Measurements from ENCODE around the gene LRRC18.

The LRRC18 gene

DNA sequence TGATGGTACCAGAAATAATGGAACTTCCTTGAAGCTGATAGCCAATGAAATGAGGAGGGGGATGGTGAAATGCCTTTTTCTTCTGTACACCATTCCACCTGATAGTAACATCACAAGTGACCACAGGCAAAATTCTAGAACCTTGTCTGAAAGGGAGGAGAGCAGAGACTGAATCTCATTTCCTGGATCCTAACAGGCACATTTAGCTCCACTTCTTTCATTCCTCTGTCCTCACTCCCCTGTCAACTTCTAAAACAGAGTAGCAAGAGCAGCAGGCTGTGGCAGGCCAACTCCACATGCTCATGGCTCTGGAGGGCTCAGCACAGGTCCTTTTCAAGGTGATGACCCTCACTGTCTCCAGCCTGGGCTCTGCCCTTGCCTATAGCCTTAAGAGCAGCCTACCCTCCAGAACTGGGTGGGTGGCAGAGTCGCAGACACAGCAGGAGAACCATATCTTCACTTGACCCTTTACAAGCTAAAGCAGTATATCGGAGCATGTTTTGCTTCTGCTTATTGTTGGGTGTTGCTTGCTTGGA, at the start of gene LRRC18:
TSS of gene LRRC18 (minus strand) at position 51 of the 536 bp plus-strand sequence. CDS start 25,685 bp downstream, outside the sequence.
- DNase-seq = no peak

DNA sequence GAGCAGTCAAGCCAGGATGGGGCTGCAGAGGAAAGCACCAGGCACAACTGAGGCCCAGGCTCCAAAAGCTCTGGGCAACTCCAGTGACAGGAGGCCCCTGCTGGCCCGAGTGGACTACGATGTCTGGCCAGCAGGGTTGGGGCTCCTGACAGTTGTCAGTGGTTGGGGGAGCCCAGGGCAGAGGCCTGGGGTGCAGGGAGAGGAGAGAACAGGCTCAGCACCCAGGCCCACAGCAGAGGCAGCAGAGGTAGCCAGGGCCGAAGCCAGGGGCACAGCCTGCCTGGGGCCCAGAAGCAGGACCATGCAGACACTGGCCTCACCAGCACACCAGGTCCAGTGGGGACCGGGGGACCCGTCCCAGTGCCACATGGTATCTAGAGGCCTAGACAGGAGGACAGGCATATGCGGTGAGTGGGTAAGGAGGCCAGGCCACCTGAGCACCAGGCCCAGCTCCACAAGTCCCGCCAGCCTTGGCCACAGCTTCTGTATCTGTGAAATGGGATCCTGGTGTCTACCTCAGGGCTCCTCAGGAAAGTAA, 46.0 kb upstream of the LRRC18 start:
- no peak for DNase-seq

DNA sequence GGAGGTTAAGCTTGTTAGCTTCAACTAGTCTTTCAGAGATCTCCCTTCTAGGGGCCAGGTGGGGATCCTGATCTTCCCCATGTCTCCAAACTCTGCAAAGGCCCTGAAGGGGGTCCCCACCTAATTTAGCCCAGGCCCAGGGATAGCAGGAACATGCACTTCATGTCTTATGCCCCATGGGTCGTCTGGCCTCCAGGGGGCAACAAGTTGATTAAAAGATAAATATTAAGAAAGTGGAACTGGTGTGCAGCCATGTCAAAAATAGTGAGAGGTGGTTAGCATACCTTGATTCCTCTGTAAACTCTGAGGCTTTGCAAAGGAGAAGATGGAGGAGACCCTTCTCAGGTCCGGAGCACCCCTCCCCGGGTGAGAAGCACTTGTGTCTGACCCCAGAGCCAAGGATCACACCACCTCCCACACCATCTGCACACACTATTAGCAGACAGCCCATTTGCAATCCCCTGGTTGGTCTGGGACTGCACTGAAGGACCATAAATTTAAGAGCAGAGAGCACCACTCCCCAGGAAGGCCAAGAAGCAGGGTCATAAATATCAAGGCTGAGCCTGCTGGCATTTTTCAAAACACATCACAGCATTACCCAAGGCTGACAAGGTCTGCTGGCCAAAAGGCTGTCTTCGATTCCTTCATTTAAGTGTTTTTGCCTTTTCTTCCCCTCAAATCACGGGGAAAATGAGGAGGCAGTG, 44.2 kb upstream of the LRRC18 start:
- no peak for DNase-seq

DNA sequence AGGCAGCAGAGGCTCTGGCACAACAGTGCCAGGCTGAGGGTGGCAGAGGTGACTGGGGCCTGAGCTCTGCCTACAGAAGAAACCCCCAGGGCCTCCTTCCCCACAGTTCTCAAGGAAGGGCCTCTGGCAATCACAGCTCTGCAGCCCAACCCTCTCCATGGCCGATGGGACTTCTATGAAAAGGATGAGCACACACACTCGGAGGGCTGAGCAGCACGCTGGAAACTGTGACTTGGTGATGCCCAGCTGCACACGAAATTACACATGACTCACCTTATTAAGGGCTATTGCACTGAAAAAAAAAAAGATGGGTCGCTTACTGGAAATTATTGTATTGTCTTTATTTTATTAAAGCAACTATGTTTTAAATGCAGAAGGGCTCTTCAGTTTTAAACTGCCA, 42.9 kb upstream of the LRRC18 start:
- DNase-seq = no peak

DNA sequence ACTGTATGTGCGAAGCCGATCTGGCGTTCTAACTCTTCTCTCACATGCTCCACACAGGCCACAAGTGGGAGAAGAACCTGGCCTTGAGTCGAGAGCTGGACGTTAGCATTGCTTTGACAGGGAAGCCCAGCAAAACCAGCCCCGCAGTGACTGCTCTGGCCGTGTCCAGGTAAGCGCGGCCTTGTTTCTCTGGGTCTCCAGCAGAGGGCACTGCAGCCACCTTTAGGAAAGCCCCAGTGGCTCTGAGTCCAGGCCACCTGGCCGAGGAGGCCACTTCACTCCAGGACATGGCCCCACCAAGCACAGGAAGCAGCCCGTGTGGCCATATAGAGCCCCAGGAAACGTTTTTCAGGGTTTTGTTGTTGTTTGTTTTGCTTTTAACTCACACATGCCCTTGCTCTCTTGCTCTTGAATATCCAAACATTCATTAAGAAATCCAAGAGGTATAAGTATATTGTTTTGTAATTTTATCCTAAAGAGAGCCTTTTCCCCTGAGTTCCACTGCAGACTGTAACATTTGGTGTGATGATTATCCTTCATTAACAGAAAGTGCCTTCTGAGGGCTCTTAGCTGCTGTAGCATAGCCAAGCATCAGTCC, 41.8 kb upstream of the LRRC18 start:
- peak; percentile 50 for DNase-seq

DNA sequence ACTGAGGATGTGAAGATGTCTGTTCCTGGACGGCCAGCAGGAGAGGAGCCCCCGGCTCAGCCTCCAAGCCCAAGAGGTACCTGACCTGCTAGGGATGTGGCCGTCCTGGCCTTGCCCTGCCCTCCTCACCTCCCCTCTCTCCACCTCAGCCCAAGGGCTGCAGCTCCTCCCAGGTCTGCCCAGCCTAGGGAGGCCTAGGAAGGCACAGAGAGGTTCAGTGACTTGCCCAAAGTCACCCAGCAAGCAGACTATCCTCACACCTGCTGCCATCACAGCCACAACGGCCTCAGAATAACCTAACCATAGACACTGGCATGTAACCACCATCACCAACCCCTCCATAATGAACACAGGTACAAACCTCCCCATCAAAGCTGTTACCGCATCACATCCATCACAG, 38.7 kb upstream of the LRRC18 start:
- DNase-seq = no peak

DNA sequence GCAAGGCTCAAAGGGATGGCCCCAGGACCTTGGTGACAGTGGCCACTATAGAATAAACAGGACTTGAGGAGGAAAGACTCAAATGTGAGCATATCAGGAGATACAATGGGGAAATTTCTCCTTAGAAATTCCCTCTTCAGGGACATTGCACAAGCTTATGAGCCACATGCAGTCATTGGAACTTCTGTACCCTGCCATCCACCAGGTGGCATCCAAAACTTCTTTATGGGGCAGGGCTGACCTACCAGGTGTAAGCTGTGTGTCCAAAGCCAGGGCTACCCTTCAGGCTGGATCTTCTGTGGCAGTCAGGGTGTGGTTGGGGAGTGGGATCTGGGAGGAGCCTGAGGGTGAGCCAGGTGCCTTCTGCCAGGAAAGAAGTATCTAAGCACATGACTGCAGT, 36.6 kb upstream of the LRRC18 start:
- peak; percentile 23 for DNase-seq

DNA sequence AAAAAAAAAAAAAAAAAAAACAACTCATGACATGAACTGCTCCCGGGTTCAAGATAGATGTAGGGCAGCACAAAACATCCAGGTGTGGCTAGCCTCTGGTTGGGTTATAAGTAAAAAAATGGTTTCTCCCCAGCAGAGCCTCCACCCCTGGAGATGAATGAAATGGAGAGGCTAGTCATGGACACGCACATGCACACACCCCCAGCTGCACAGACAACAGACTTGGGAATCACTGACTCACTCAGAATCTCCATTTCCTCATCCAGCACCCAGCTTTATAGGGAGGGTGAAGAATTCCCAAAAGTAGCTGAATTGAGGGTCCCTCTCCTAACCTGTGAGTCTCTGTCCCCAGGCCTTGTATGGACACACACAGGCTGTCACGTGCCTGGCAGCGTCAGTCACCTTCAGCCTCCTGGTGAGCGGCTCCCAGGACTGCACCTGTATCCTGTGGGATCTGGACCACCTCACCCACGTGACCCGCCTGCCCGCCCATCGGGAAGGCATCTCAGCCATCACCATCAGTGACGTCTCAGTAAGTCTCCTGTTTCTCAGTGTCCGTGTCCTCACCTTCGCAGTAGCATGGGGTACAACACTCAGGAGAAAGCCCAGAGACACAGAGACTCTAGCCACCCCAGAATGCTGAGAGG, 35.0 kb upstream of the LRRC18 start:
- DNase-seq = no peak

DNA sequence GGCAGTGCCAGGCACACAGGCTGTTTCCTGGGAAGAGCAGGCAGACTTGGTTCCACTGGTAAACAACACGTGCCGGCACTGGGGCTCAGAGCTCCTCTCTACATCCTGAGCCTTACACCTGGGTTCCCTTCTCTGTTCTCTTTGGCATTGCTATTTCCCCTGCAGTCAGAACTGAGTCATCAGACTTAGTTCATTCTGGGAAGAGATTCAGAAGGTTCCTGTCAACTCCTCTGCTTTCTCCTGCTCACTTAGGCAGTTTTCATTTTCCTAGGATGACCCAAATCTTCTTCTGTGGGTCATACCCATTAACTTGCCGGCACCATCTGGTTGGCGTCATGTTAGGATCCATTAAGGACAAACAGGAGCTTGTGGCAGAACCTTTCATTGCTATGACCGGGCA, 33.4 kb upstream of the LRRC18 start:
- no peak for DNase-seq

DNA sequence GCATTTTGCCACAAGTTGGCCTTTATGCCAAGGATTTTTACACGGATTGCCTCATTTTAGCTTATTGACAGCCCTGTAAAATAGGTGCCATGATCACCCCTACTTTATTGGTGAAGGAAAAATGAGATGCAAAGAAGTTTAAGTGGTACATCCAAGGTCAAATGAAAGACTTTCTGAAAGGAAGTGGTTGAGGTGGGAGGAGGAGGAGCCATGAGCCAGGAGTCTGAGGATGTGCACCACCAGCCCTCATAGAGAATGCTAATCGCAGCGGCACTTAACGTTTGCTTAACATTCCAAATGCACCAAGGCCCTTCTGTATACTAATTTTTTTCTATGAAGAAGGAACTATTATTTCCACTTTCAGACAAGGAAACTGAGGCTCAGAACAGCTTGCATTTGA, 31.0 kb upstream of the LRRC18 start:
- DNase-seq = no peak

DNA sequence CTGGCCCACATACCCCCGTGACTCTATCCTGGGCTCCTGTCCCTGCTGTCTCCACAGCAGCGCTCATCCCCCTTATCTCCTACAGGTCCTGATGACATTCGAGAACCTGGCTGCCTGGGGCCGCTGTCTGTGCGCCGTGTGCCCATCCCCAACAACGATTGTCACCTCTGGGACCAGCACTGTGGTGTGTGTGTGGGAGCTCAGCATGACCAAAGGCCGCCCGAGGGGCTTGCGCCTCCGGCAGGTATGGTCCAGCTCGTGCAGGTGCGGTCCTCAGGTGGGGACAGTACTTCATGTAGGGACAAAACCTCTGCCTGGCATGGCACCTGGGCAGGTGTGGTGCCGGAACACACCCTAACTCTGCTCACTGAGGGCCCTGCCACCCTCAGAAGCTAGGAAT, 30.4 kb upstream of the LRRC18 start:
- DNase-seq = no peak

DNA sequence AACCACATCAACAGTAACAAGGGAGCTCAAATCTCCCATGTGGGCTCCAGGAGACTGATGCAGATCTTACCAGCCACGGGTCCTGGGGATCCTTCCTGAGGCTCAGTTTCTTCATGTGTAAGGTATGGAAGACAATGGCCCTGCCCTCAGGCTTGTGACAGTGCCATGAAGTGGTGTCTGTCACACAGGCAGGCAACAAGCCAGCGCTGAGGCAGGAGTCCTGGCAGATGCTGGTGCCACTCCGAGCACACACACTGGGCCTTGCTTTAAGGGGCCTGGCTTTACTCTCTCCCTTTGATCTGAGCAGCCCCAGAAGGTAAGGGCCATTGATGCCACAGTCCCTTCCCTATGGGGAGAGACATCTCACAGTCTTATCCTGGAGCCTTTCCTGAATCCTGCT, 28.4 kb upstream of the LRRC18 start:
- DNase-seq = no peak

DNA sequence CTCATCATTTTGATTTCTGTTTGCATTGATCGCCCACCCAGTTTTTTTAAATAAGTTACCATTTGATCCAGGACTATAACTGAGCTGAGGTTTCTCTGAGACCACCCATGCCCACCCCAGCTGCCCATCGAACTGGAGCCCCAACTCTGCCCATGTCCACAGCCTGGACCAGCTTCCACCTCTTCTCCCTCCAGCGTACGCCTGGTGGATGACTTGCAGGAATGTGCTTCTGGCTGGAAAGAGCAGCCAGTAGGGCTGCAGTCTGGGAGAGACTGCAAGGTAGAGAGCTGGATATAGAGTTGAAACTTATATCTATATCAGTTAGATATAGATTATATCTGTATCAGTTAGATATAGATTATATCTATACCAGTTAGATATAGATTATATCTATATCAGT, 25.8 kb upstream of the LRRC18 start:
- no peak for DNase-seq

DNA sequence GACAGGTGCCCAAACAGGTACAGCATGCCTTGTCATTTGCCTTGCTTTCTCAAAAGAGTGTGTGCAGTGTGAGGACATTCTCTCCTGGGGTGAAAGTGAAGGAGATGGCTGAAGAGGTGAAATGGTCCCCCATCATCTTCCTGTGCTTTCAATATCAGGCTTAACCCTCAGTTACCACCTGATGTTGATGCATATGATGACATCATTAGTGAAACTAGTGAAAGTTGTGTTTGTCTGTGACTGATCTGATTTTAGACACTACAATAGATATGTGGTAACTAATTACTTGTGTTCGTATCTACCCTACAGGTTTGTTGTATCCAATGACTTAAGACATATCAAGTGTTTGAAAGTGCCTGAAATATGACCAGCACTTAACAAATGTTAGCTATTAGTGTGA, 24.4 kb upstream of the LRRC18 start:
- no peak for DNase-seq

DNA sequence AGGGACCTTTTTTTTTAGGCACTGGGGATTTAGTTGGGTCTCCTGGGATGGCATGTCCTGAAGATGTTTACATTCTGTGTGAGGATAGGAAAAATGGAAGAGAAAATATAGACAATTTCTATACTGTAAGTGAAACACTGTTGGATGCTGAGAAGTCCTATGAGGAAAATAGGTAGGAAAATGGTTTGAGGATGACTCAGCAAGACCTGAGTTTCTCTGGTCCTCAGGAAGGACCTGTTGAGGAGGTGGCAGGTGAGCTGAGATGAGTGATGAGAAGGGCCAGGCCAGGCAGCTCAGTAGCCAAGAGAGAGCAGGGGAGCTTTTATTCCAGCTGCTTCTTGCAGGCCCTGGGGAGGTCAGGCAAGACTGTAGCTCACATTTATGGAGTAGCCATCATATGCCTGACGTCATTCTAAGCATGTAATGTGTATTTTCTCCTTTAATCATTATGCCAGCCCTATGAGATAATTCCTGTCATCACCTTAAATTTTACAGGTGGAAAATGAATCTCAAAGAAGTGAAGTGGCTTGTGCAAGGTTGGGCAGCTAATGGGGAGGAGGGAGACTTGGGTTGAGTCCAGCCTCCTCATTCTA, 19.1 kb upstream of the LRRC18 start:
- no peak for DNase-seq

DNA sequence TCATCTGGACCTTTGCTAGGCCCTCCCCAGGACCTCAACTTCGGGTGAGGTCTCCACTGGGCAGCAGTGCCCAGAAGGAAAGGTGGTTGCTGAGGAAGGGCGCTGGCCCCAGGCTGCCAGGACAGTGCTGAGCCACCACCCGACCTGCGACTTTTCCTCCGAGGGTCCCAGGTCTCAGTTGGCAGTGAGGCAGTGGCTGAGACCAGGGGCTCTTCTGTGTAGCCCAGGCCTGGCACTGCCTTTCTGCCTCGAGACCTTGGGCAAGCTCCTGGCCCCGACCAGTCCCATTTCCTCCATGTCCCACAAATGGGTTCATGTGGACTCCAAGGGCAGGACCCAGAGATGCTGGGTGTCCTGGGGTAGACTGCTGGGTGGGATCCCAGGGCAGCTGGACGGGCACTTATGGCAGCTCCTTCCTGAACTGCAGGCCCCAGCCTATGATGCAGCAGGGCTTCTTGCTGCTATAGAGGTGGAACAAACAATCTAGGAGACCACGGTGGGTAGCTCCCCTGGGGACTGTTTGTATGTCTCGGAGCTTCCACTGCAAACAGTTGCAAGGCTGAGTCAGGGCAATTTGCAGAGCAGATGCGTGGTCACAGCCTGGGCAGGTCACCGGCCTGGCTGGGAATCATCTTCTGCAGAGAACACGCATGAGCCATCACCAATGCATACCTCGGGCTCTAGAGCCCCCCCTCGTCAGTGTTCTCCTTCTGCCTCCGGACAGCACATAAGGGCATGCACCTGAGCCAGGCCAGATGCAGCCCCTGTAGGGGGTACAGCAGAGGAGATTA, 17.9 kb upstream of the LRRC18 start:
- no peak for DNase-seq

DNA sequence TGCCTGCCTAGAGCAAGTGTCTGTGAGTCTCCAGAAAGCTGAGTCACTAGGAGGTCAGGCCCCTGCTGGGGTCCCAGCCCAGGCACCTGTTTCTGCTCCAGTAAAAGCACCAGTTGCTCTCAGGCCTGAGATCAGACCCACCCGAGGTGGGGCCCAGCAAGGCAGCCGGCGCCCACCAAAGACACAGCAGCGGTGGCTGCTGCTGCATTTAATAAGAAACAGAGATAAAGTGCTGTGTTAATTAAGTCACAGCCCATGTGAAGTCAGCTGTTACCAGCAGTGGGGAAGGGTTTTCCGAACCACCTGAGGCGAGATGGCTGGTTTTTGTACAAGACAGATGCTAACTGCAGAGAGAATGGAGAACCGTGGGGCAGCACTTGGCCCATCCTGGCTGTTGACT, 12.1 kb upstream of the LRRC18 start:
- DNase-seq = no peak

DNA sequence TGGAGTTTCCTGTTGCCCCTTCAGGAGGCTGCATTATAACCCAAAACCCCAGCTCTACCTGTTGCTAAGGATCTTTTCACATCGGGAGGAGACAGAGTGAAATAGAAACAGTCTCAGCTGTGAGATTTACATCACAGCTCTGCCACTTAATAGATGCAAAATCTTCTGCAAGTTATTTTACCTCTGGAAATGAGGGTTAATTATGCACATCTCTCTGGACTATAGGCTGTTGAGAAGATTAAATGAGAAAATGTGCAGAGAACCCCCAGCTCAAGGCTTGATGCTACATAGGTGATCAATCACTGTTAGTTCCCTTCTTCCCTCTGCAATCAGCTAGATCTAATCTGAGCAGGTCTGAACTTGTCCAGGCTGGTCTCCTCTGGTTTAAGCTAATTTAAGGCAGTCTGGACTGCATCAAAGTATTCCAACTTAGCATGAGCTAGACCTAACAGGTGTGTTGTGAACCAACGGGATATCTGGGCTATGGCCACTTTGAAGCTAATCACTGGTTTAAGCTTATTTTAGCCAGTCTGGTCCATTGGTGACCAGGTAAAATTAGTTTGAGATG, 8.9 kb upstream of the LRRC18 start:
- peak; percentile 30 for DNase-seq

DNA sequence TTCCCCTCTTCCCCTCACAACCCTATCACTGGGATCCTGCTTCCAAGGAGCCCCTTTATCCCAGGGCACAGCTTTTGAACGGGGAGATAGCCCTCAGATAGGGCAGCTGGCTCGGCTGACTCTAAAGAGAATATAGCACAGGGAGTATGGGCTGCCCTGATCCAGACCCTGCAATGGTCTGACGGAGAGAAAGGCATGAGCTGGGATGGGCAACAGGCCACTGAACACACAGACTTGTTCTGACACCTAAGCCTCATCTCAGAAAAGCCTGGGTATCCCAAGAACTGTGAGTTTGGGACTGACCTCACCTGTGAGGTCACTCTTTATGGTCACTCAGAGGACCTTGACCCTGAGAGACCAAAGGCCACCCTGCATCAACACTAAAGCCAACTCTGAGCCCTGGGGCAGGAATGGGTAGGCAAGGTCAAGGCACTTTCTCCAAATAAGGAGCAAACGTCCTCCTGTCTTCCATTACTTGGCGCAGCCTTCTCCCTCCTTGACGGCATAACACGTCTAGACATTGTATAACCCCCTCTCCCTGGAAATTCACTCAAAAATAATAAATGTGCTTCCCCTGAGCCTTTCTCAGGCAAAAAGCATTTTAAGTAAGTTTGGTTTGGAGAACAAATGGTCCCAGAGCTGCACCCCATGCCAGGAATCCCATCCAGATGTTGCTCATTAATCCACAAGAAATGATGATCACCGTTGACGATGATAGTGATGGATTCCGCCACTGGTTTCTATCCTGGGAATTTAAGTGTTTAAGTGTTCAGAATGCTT, 8.2 kb upstream of the LRRC18 start:
- DNase-seq = no peak

DNA sequence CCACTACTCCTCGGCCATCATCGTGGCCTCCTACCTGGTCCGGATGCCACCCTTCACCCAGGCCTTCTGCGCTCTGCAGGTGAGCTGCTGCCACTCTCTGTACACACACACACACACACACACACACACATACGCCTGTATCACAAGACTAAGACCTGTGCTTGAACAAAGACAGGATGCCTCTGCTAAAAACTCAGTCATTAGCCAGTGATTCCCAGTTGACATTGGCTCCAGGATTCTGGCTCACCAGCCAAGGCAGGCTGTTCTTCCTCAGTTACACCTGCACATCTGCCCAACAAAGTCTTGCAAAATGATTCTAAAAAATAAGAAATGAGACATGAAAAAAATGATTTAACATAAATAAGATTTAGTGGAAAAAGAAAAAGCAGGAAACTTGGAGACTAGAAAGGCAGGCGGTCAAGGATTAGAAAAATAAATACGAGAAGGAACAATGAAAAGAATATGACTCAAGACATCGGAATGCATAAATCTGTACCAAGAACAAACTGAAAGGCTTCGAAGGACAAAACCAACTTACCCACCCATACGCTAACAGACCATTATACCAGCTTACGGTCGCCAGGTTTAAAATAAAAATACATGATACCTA, 7.4 kb upstream of the LRRC18 start:
- no peak for DNase-seq

DNA sequence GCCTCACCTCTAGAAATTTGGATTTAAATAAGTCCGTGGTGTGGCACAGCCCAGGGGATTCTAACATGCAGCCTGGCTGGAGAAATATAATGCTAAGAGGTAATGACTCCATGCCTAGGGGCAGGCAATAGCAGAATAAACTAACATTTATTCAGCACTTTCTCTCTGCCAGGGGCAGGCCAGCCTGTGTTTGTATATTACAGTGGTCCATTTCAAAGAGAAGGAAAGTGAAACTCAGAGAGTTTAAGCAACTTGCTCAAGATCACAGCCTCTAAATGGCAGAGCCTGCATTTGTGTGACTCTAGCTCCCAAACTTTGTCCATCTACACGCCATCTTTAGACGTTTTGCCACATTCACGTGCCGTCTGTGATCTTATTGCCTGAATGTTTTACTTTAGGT, 6.7 kb upstream of the LRRC18 start:
- peak; percentile 20 for DNase-seq
